IMR-90 (cell line): ENCODE data around the gene ITGA4. TPM values are rescaled to one million over a fixed set of nuclear protein-coding genes. Genes with fewer than 3 reads are reported as not detected.

Experiments
- ATAC-seq: fragments of 200-7000 bp; cut with Tn5 transposase; 2 replicates; pipeline ENCODE4 v1.9.1; 2020; ENCODE audit warnings: low read depth, mild to moderate bottlenecking, moderate library complexity
- BruUV-seq: library from RNA; stranded (reverse); fragments of 400-500 nt; replicated peaks from 2 replicates; lab custom pipeline; 2021; lab: Mats Ljungman, UMichigan
- CTCF ChIA-PET: fragments of 300-600 bp; formaldehyde crosslinking; extraction: SDS; loops from one replicate; lab custom pipeline; 2021; ENCODE audit warnings: antibody characterized with exemption; lab: Yijun Ruan, JAX
- POLR2A ChIA-PET: fragments of 300-600 bp; sonication (Branson Sonifier 250); formaldehyde crosslinking; loops from one replicate; lab custom pipeline; 2022; ENCODE audit warnings: antibody characterized with exemption; ENCODE audit not compliant: unreplicated experiment; lab: Charles Lee
- DNase-seq: peaks from one replicate; pipeline ENCODE4 v3.0.0; 2013
- H2AFZ ChIP-seq: replicated peaks from 2 replicates; pipeline ENCODE3; 2013; ENCODE audit warnings: low read length, mild to moderate bottlenecking; ENCODE audit not compliant: poor library complexity
- H2AK5ac ChIP-seq: 2 replicates; pipeline ENCODE4 v1.6.1; 2013; ENCODE audit warnings: low read depth, low read length, inconsistent platforms
- H2AK9ac ChIP-seq: replicated peaks from 2 replicates; pipeline ENCODE3; 2013; ENCODE audit warnings: mild to moderate bottlenecking, low read depth, low read length, moderate library complexity; ENCODE audit not compliant: poor library complexity
- H2BK120ac ChIP-seq: 2 replicates; pipeline ENCODE4 v1.6.1; 2013; ENCODE audit warnings: low read depth, low read length, inconsistent platforms
- H2BK15ac ChIP-seq: 3 replicates; pipeline ENCODE4 v1.6.1; 2013; ENCODE audit warnings: low read depth, low read length, inconsistent platforms
- H2BK20ac ChIP-seq: 2 replicates; pipeline ENCODE4 v1.6.1; 2013; ENCODE audit warnings: low read depth, mild to moderate bottlenecking, inconsistent platforms, low read length, moderate library complexity
- H2BK5ac ChIP-seq: 2 replicates; pipeline ENCODE4 v1.6.1; 2013; ENCODE audit warnings: mild to moderate bottlenecking, low read depth, low read length, inconsistent platforms; ENCODE audit not compliant: poor library complexity, severe bottlenecking
- H3K14ac ChIP-seq: replicated peaks from 2 replicates; pipeline ENCODE4 v1.6.1; 2013; ENCODE audit warnings: low read depth, low read length, inconsistent platforms
- H3K18ac ChIP-seq: 2 replicates; pipeline ENCODE4 v1.6.1; 2013; ENCODE audit warnings: low read depth, low read length, control low read depth
- H3K23ac ChIP-seq: 2 replicates; pipeline ENCODE4 v1.6.1; 2013; ENCODE audit warnings: low read depth, low read length, inconsistent platforms
- H3K27ac ChIP-seq: 2 replicates; pipeline ENCODE4 v1.5.1; 2013; ENCODE audit warnings: mild to moderate bottlenecking, control low read depth, low read length; ENCODE audit not compliant: insufficient read depth
- H3K27me3 ChIP-seq: 2 replicates; pipeline ENCODE4 v1.6.1; 2013; ENCODE audit warnings: low read length; ENCODE audit not compliant: control insufficient read depth, insufficient read depth
- H3K36me3 ChIP-seq: 2 replicates; pipeline ENCODE4 v1.6.1; 2013; ENCODE audit warnings: low read length, mixed read lengths; ENCODE audit not compliant: control insufficient read depth, insufficient read depth
- H3K4ac ChIP-seq: 2 replicates; pipeline ENCODE4 v1.6.1; 2013; ENCODE audit warnings: low read depth, low read length, inconsistent platforms
- H3K4me1 ChIP-seq: 2 replicates; pipeline ENCODE4 v1.6.1; 2013; ENCODE audit warnings: low read length, mixed read lengths; ENCODE audit not compliant: control insufficient read depth, insufficient read depth
- H3K4me2 ChIP-seq: 2 replicates; pipeline ENCODE4 v1.6.1; 2013; ENCODE audit warnings: low read depth, mild to moderate bottlenecking, control low read depth, low read length, moderate library complexity
- H3K4me3 ChIP-seq: 2 replicates; pipeline ENCODE4 v1.5.1; 2013; ENCODE audit warnings: low read depth, mild to moderate bottlenecking, control low read depth, low read length, moderate library complexity; ENCODE audit not compliant: insufficient read depth
- H3K56ac ChIP-seq: 2 replicates; pipeline ENCODE4 v1.6.1; 2013; ENCODE audit warnings: low read length, inconsistent platforms; ENCODE audit not compliant: insufficient read depth; ENCODE audit errors: extremely low read depth
- H3K79me1 ChIP-seq, 2 experiments: 2 replicates each; pipeline ENCODE4 v1.6.1; 2013; ENCODE audit warnings: low read length in 2 of 2, inconsistent platforms in 1 of 2, low read depth in 1 of 2
- H3K9ac ChIP-seq: 2 replicates; pipeline ENCODE4 v1.6.1; 2013; ENCODE audit warnings: low read depth, low read length, control low read depth
- H3K9me1 ChIP-seq: 2 replicates; pipeline ENCODE4 v1.6.1; 2013; ENCODE audit warnings: low read length, inconsistent platforms; ENCODE audit not compliant: insufficient read depth
- H3K9me3 ChIP-seq: 2 replicates; pipeline ENCODE4 v1.6.1; 2013; ENCODE audit warnings: low read length; ENCODE audit not compliant: control insufficient read depth, insufficient read depth
- H4K20me1 ChIP-seq: 2 replicates; pipeline ENCODE4 v1.6.1; 2013; ENCODE audit warnings: low read length, inconsistent platforms; ENCODE audit not compliant: insufficient read depth
- H4K5ac ChIP-seq: 2 replicates; pipeline ENCODE4 v1.6.1; 2013; ENCODE audit warnings: mild to moderate bottlenecking, low read depth, low read length, control low read depth
- H4K8ac ChIP-seq, 2 experiments: 2 replicates each; pipeline ENCODE4 v1.6.1; 2013; ENCODE audit warnings: low read depth in 2 of 2, low read length in 2 of 2, control low read depth in 1 of 2, inconsistent platforms in 1 of 2
- H4K91ac ChIP-seq: 2 replicates; pipeline ENCODE4 v1.6.1; 2013; ENCODE audit warnings: low read depth, low read length, inconsistent platforms; ENCODE audit not compliant: insufficient read depth
- BHLHE40 ChIP-seq: fragments of 150-350 bp; IDR thresholded peaks from 2 replicates; pipeline ENCODE4 v1.6.1; 2016; ENCODE audit warnings: mild to moderate bottlenecking, low read depth, low read length
- CEBPB ChIP-seq: IDR thresholded peaks from 2 replicates; pipeline ENCODE4 v1.6.1; 2012; ENCODE audit warnings: low read depth, low read length, improper control_type of control experiment
- CHD1 ChIP-seq: IDR thresholded peaks from 2 replicates; pipeline ENCODE4 v1.6.1; 2012; ENCODE audit warnings: low read depth, low read length, improper control_type of control experiment
- FOS ChIP-seq: fragments of 150-350 bp; IDR thresholded peaks from 2 replicates; pipeline ENCODE4 v1.6.1; 2016; ENCODE audit warnings: low read depth, low read length
- MAFK ChIP-seq: IDR thresholded peaks from 2 replicates; pipeline ENCODE4 v1.6.1; 2012; ENCODE audit warnings: low read depth, low read length, improper control_type of control experiment
- MAZ ChIP-seq: IDR thresholded peaks from 2 replicates; pipeline ENCODE4 v1.6.1; 2012; ENCODE audit warnings: low read depth, mild to moderate bottlenecking, low read length, improper control_type of control experiment, moderate library complexity, borderline replicate concordance
- MXI1 ChIP-seq: IDR thresholded peaks from 2 replicates; pipeline ENCODE4 v1.6.1; 2012; ENCODE audit warnings: low read depth, mild to moderate bottlenecking, low read length, moderate library complexity, borderline replicate concordance
- NFE2L2 ChIP-seq: fragments of 150-350 bp; IDR thresholded peaks from 2 replicates; pipeline ENCODE4 v1.6.1; 2016; ENCODE audit warnings: low read depth, mild to moderate bottlenecking, low read length
- POLR2A ChIP-seq: IDR thresholded peaks from 2 replicates; pipeline ENCODE4 v1.6.1; 2012; ENCODE audit warnings: mild to moderate bottlenecking, low read depth, low read length
- RAD21 ChIP-seq: IDR thresholded peaks from 2 replicates; pipeline ENCODE4 v1.6.1; 2012; ENCODE audit warnings: low read length, improper control_type of control experiment
- RCOR1 ChIP-seq: IDR thresholded peaks from 2 replicates; pipeline ENCODE4 v1.6.1; 2012; ENCODE audit warnings: mild to moderate bottlenecking, low read length, improper control_type of control experiment; ENCODE audit not compliant: insufficient replicate concordance
- RFX5 ChIP-seq: IDR thresholded peaks from 2 replicates; pipeline ENCODE4 v1.8.0; 2012; ENCODE audit warnings: low read depth, mild to moderate bottlenecking, low read length, moderate library complexity
- SMC3 ChIP-seq: fragments of 150-350 bp; IDR thresholded peaks from 2 replicates; pipeline ENCODE4 v1.6.1; 2016; ENCODE audit warnings: low read depth, mild to moderate bottlenecking, antibody characterized with exemption, low read length, moderate library complexity
- WGBS, 2 experiments: methylation state at CpG; one replicate each; pipeline versions ENCODE4 v1.1.5 to v1.1.7; 2013; ENCODE audit warnings: missing lambda C conversion rate in 2 of 2; ENCODE audit not compliant: insufficient read length in 1 of 2; ENCODE audit errors: extremely low coverage in 2 of 2; 5-methylcytosine and 5-hydroxymethylcytosine counted together
- dilution Hi-C: fragments of 300-500 bp; cut with HindIII; formaldehyde crosslinking; loops from one replicate; pipeline ENCODE4 v1.14.3; 2018; ENCODE audit warnings: low sequenced_read_pairs; ENCODE audit not compliant: unreplicated experiment
- in situ Hi-C: fragments of 300-500 bp; cut with MboI; formaldehyde crosslinking; loops from 3 replicates; pipeline ENCODE4 v1.14.3; 2019; ENCODE audit warnings: low sequenced_read_pairs, inconsistent platforms, mixed read lengths
- intact Hi-C: fragments of 100-400 bp; cut with micrococcal nuclease; formaldehyde crosslinking; loops from 2 replicates; pipeline ENCODE4 v1.10.0; 2022
- polyA plus RNA-seq, 3 experiments: library from polyadenylated mRNA; depleted of rRNA; stranded (reverse); fragments of >200 nt; gene quantifications; 2 replicates each; pipeline ENCODE4 v1.2.3, GENCODE V29; 2012; ENCODE audit warnings: low replicate concordance in 1 of 3
- total RNA-seq: library from RNA; depleted of rRNA; stranded (reverse); fragments of >200 nt; gene quantifications from 2 replicates; pipeline ENCODE4 v1.2.3, GENCODE V29; 2012
- TF ChIP-seq, protein P1 (sequence below): conservative IDR thresholded peaks from 2 replicates; pipeline ENCODE4 v1.5.1; 2012; ENCODE audit warnings: mild to moderate bottlenecking, low read depth, low read length, improper control_type of control experiment
- TF ChIP-seq, protein P2 (sequence below): fragments of 150-350 bp; IDR thresholded peaks from 2 replicates; pipeline ENCODE4 v1.6.1; 2017; ENCODE audit warnings: mild to moderate bottlenecking, antibody characterized with exemption, low read length, low read depth
- TF ChIP-seq, protein P3 (sequence below): fragments of 150-350 bp; IDR thresholded peaks from 2 replicates; pipeline ENCODE4 v1.6.1; 2016; ENCODE audit warnings: low read depth, mild to moderate bottlenecking, low read length, moderate library complexity, borderline replicate concordance

Gene ITGA4
- total and polyA plus RNA-seq, 2 of the 4 experiments (the other 2 are of a cell fraction), result 6.9 to 13.6 TPM

DNA sequence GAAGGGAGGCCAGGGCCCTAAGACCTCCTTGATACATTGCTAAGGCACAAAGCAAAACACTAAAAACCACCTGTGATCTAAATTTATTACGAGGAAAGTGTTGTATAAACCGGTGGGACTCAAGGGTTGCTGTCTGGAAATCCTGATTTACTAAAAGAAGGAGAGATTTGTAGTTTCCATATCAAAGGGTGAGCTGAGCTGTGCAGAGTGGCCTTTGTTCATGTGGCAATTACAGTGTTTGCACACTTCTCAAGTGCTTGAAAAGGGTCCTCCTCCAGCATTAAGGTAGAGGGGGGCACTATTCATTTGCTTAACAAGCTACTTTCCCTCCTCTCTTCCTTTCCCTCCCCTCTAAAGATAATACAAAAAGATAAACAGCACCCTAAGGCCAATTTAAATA, 30.5 kb upstream of the ITGA4 start:
- POLR2A ChIA-PET, result interaction anchor here (0.6 kb wide), 1 partner anchor 18 kb away, joined by 3 read pairs; no protein-coding TSS in a partner anchor
- no TSS peak for BruUV-seq
- Histone ChIP-seq H3K36me3 (no peaks in the 10 kb centered on the region), H3K9ac (no peak overlapping the region), H2BK120ac (no peak overlapping the region), H4K8ac (no peak overlapping the region), H3K4me2 (no peak overlapping the region), H3K9me3 (no peaks in the 10 kb centered on the region), H4K20me1 (no peaks in the 10 kb centered on the region), H2BK20ac (no peak overlapping the region), H3K79me1 (no peaks in the 10 kb centered on the region), H3K4ac (no peak overlapping the region), H2AFZ (no peak overlapping the region), H2BK5ac (no peak overlapping the region), H3K4me1 (no peaks in the 10 kb centered on the region), H3K14ac (no peak overlapping the region), H3K4me3 (no peak overlapping the region), H2AK9ac (no peak overlapping the region), H3K18ac (no peak overlapping the region), H3K56ac (no peak overlapping the region), H3K23ac (no peak overlapping the region), H3K9me1 (no peaks in the 10 kb centered on the region), H4K91ac (no peak overlapping the region), H4K5ac (no peak overlapping the region), H2AK5ac (no peak overlapping the region), H3K27ac (no peak overlapping the region), H3K27me3 (no peaks in the 10 kb centered on the region), H2BK15ac (no peak overlapping the region)
- ATAC-seq (no peak), DNase-seq (no peak)
- no CpG with 5 or more reads among the region's 2 CpGs for WGBS, 2 experiments
- intact Hi-C loops (no loop called here), dilution Hi-C loops (no loop called here), in situ Hi-C loops (no loop called here)
- CTCF ChIA-PET, result no interaction called here
- no peak for TF ChIP-seq NFE2L2
- TF ChIP-seq POLR2A, result no peak
- no peak for TF ChIP-seq MXI1
- TF ChIP-seq RFX5, result no peak
- TF ChIP-seq MAFK, result no peak
- no peak for TF ChIP-seq CHD1
- TF ChIP-seq MAZ, result no peak
- TF ChIP-seq, protein P1, sequence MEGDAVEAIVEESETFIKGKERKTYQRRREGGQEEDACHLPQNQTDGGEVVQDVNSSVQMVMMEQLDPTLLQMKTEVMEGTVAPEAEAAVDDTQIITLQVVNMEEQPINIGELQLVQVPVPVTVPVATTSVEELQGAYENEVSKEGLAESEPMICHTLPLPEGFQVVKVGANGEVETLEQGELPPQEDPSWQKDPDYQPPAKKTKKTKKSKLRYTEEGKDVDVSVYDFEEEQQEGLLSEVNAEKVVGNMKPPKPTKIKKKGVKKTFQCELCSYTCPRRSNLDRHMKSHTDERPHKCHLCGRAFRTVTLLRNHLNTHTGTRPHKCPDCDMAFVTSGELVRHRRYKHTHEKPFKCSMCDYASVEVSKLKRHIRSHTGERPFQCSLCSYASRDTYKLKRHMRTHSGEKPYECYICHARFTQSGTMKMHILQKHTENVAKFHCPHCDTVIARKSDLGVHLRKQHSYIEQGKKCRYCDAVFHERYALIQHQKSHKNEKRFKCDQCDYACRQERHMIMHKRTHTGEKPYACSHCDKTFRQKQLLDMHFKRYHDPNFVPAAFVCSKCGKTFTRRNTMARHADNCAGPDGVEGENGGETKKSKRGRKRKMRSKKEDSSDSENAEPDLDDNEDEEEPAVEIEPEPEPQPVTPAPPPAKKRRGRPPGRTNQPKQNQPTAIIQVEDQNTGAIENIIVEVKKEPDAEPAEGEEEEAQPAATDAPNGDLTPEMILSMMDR, result no peak
- TF ChIP-seq RAD21, result no peak
- no peak for TF ChIP-seq BHLHE40
- TF ChIP-seq, protein P2, sequence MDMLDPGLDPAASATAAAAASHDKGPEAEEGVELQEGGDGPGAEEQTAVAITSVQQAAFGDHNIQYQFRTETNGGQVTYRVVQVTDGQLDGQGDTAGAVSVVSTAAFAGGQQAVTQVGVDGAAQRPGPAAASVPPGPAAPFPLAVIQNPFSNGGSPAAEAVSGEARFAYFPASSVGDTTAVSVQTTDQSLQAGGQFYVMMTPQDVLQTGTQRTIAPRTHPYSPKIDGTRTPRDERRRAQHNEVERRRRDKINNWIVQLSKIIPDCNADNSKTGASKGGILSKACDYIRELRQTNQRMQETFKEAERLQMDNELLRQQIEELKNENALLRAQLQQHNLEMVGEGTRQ, result no peak
- TF ChIP-seq, protein P3, sequence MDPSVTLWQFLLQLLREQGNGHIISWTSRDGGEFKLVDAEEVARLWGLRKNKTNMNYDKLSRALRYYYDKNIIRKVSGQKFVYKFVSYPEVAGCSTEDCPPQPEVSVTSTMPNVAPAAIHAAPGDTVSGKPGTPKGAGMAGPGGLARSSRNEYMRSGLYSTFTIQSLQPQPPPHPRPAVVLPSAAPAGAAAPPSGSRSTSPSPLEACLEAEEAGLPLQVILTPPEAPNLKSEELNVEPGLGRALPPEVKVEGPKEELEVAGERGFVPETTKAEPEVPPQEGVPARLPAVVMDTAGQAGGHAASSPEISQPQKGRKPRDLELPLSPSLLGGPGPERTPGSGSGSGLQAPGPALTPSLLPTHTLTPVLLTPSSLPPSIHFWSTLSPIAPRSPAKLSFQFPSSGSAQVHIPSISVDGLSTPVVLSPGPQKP, result no peak
- no peak for TF ChIP-seq SMC3
- TF ChIP-seq RCOR1, result no peak
- TF ChIP-seq FOS, result no peak
- TF ChIP-seq CEBPB, result no peak
